ENCODE data around the gene CNTFR.

CNTFR gene

GRCh38 chr9:34620061-34620994 is 30.8 kb upstream of the CNTFR start, which contains the start of gene DCTN3:
DCTN3 (minus strand) TSS chr9:34620495; CDS start chr9:34620464, 31 bp downstream.
- peak; percentile 74 to 87 for DNase-seq (ENCODE audit: low read depth in 2 of 2)

GRCh38 chr9:34615132-34615531 is 25.6 kb upstream of the CNTFR start:
- no peak for DNase-seq (ENCODE audit: low read depth in 2 of 2)

GRCh38 chr9:34612788-34613390 is 23.4 kb upstream of the CNTFR start:
- DNase-seq (ENCODE audit: low read depth in 2 of 2): peak in 1 of 2 donors; percentile 32

GRCh38 chr9:34611811-34612787 is 22.6 kb upstream of the CNTFR start, which contains the start of gene RPP25L:
RPP25L (minus strand) TSS chr9:34612097; CDS start chr9:34611296, 801 bp downstream.
- peak; percentile 62 to 64 for DNase-seq (ENCODE audit: low read depth in 2 of 2)

- no peak for DNase-seq (ENCODE audit: low read depth in 2 of 2)
Measured at GRCh38 chr9:34611251-34611810, 21.8 kb upstream of the CNTFR start.

GRCh38 chr9:34610434-34611206 is 21.1 kb upstream of the CNTFR start:
- no peak for DNase-seq (ENCODE audit: low read depth in 2 of 2)

GRCh38 chr9:34607331-34607730 is 17.8 kb upstream of the CNTFR start:
- no peak for DNase-seq (ENCODE audit: low read depth in 2 of 2)

- no peak for DNase-seq (ENCODE audit: low read depth in 2 of 2)
Measured at GRCh38 chr9:34606905-34607304, 17.4 kb upstream of the CNTFR start.

- DNase-seq (ENCODE audit: low read depth in 2 of 2): no peak
Measured at GRCh38 chr9:34606190-34606589, 16.7 kb upstream of the CNTFR start.

- peak; percentile 59 to 66 for DNase-seq (ENCODE audit: low read depth in 2 of 2)
Measured at GRCh38 chr9:34603610-34604231, 14.2 kb upstream of the CNTFR start.

- DNase-seq (ENCODE audit: low read depth in 2 of 2): no peak
Measured at GRCh38 chr9:34601937-34602573, 12.5 kb upstream of the CNTFR start.

- DNase-seq (ENCODE audit: low read depth in 2 of 2): no peak
Measured at GRCh38 chr9:34600908-34601307, 11.4 kb upstream of the CNTFR start.

GRCh38 chr9:34599546-34599945 is 10.0 kb upstream of the CNTFR start:
- DNase-seq (ENCODE audit: low read depth in 2 of 2): no peak

GRCh38 chr9:34594177-34594576 is 4.7 kb upstream of the CNTFR start:
- no peak for DNase-seq (ENCODE audit: low read depth in 2 of 2)

- no peak for DNase-seq (ENCODE audit: low read depth in 2 of 2)
Measured at GRCh38 chr9:34592895-34593601, 3.5 kb upstream of the CNTFR start.

- no peak for DNase-seq (ENCODE audit: low read depth in 2 of 2)
Measured at GRCh38 chr9:34591917-34592866, 2.7 kb upstream of the CNTFR start.

- peak; percentile 51 to 54 for DNase-seq (ENCODE audit: low read depth in 2 of 2)
Measured at GRCh38 chr9:34591248-34591916, 1.9 kb upstream of the CNTFR start.

Measured in activated CD8-positive, alpha-beta memory T cell treated with anti-CD3 and anti-CD28 coated beads for 4 hours (primary cell).